Stimulated activated naive CD4-positive, alpha-beta T cell treated with Interleukin-2 at 50 U/mL for 16 hours (primary cell): ENCODE data around the gene RBP4.
"Not testable (repeated sequence)": the region's sequence is repeated elsewhere in the genome, so short reads cannot be mapped to it uniquely, and the experiment has no call there.

ENCODE experiments used
- DNase-seq: peaks from one replicate; lab custom pipeline; 2025; lab: John Stamatoyannopoulos, UW

Gene RBP4

GRCh38 chr10:93566435-93567276 lies 34.4 kb downstream of the RBP4 start, which contains the start of gene FFAR4:
TSS of gene FFAR4 (plus strand) at chr10:93566665. CDS start at chr10:93566721, 56 bp downstream.
- no peak for DNase-seq

DNA sequence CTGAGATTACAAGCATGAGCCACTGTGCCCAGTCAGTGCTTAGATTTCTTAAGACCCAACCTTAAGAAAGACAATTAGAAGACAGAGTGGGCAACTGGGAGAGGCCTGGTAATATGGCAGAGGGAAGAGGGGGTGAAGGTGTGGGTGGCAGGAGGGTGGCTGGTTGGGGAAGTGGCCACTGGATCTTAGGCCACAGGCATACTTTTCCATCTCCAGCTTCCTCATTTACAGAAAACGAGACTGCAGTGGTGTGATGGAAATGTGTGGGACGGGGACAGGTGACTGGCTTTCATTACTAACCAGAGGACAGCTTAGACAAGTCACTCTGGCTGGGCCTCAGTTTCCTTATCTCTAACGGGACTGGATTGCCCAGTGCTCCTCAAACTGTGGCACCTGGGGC lies 35.6 kb downstream of the RBP4 start:
- DNase-seq = no peak

- no peak for DNase-seq
Observed at GRCh38 chr10:93560541-93560940, 40.5 kb downstream of the RBP4 start.

- no peak for DNase-seq
Observed at GRCh38 chr10:93559490-93559889, 41.5 kb downstream of the RBP4 start.

- DNase-seq = peak; percentile 5
Observed at GRCh38 chr10:93554760-93555432, 46.1 kb downstream of the RBP4 start.

GRCh38 chr10:93554316-93554663 lies 46.7 kb downstream of the RBP4 start:
- no peak for DNase-seq

- no peak for DNase-seq
Observed at GRCh38 chr10:93553482-93554315, 47.3 kb downstream of the RBP4 start.

DNA sequence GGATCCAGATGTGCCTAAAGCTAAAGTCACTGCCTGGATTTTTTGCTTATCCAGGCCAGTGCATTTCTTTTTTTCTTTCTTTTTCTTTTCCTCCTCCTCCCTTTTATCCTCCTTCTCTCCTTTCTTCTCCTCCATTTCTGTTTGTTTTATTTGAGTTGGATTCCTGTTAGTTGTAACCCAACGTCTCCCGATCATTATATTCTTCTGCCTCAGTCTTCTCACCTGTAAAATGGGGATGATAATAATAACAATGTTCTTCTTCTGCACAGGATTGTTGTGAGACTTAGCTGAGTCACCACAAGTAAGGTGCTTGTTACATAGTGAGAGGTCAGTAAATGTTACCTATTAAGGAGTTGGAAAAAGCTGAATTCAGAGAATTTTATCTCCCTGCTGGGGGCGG lies 48.3 kb downstream of the RBP4 start:
- no peak for DNase-seq

- DNase-seq = no peak
Observed at GRCh38 chr10:93550606-93551005, 50.4 kb downstream of the RBP4 start.

- DNase-seq = no peak
Observed at GRCh38 chr10:93548376-93549071, 52.5 kb downstream of the RBP4 start.

GRCh38 chr10:93547522-93547921 lies 53.5 kb downstream of the RBP4 start:
- no peak for DNase-seq

GRCh38 chr10:93546995-93547394 lies 54.0 kb downstream of the RBP4 start:
- DNase-seq = not testable (repeated sequence)

DNA sequence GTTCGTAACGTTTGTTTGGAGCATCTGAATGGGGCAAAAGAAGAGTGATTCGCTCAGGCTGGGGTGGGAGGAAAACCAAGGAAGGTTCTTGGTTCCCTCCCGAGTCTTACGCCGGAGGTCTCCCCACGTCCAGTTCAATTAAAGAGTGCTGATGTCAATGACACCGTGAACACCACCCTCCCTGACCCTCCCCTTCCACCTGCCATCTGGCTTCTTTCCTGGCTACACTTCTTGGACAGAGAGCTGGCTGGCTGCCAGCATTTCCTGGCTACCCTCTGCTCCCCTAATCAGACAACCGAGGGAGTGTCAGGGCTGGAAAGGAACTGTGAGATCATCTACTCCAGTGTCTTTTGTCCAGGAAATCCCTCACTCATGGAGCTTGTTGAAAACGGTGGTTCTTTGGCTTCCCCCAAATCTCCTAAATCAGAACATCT lies 58.7 kb downstream of the RBP4 start:
- DNase-seq = no peak
